ENCODE measurements around the gene CD2BP2. TPM values are rescaled to one million over a fixed set of nuclear protein-coding genes. Genes with fewer than 3 reads are reported as not detected.

The CD2BP2 gene
- total and polyA plus RNA-seq, 2 of the 13 experiments (the other 11 are each of a cell fraction or from before 2014, with no cell fraction given) = 24.9 to 54.6 TPM

DNA sequence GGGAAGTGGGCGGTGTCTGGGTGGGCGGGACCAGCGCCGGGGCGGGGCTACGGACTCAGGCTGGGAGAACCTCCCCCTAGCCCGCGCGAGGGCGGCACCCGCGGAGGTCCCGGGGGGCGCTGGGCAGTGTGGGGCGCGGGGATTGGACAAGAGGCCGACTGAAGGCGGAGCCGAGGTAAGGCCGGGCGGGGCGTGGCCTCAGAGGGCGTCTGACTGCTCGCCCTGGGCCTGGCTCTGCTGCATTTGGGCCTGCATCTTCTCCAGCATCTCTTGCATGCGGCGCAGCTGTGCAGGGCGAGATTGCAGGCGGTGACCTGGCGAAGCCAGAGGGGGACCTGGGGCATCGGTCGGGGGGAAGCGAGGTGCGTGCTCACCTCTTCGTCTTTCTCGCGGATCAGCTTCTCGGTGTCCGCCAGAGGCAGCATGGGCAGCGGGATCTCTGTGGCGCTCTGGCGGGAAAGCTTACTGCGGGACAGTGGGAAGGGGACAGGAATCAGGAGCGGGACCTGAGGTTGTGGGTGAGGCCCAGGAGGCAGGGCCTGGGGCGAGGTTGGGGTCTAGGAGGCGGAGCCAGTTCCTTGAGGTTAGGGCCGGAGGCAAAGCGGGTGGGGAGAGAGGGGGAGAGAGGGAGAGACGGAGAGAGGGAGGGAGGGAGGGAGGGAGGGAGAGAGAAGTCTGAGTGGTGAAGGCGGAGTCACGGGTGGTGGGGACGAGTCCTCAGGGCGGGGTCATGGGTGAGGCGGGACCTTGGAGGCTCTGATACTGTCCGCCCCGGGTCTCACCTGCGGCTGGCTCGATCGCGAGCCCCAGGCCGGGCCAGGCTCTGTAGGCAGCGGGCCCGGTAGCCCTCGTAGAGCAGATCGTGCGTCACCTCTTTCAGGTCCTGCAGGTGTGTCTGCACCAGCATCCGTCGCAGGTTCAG is 23.4 kb upstream of the CD2BP2 start (continued):
- TF ChIP-seq ZNF292 (CRISPR knock-in tag; IDR thresholded peaks at IDR 0.05; ENCODE audit: borderline replicate concordance, low read depth) (peak; percentile 82), NAIF1 (CRISPR knock-in tag; IDR thresholded peaks at IDR 0.05; ENCODE audit: borderline replicate concordance) (no peak), KLF13 (CRISPR knock-in tag; IDR thresholded peaks at IDR 0.05) (peak; percentile 51; the same call in 1 of the 2 replicates), SP4 (CRISPR knock-in tag; IDR thresholded peaks at IDR 0.05) (peak; percentile 97), ZNF44 (CRISPR knock-in tag; IDR thresholded peaks at IDR 0.05) (no peak; the same call in 1 of the 2 replicates), CREB1 (IDR thresholded peaks at IDR 0.05) (no peak), CREB1 (CRISPR knock-in tag; IDR thresholded peaks at IDR 0.05) (no peak), ZBTB14 (CRISPR knock-in tag; IDR thresholded peaks at IDR 0.05) (no peak; the same call in 1 of the 2 replicates), PHF21A (CRISPR knock-in tag; IDR thresholded peaks at IDR 0.05) (peak; percentile 71; the same call in 1 of the 2 replicates), ZNF12 (CRISPR knock-in tag; IDR thresholded peaks at IDR 0.05) (peak; percentile 85), TRAFD1 (CRISPR knock-in tag; IDR thresholded peaks at IDR 0.05; ENCODE audit: borderline replicate concordance) (no peak; the same call in 1 of the 2 replicates), ASH2L (IDR thresholded peaks at IDR 0.05; ENCODE audit: insufficient read length, low read depth, low read length) (peak; percentile 82), IKZF1 (IDR thresholded peaks at IDR 0.05) (no peak), ZFX (CRISPR knock-in tag; IDR thresholded peaks at IDR 0.05; ENCODE audit: low read depth) (peak; percentile 99), NCOA2 (CRISPR knock-in tag; IDR thresholded peaks at IDR 0.05) (peak; percentile 42), ZBTB49 (CRISPR knock-in tag; IDR thresholded peaks at IDR 0.05; ENCODE audit: borderline replicate concordance) (peak; percentile 78; the same call in 1 of the 2 replicates), PCBP2 (optimal IDR thresholded peaks at IDR 0.05; ENCODE audit: low read depth, low read length, poor library complexity, severe bottlenecking) (peak; percentile 71), HCFC1 (IDR thresholded peaks at IDR 0.05; ENCODE audit: low read depth, low read length) (no peak)
- TF ChIP-seq, protein P1, sequence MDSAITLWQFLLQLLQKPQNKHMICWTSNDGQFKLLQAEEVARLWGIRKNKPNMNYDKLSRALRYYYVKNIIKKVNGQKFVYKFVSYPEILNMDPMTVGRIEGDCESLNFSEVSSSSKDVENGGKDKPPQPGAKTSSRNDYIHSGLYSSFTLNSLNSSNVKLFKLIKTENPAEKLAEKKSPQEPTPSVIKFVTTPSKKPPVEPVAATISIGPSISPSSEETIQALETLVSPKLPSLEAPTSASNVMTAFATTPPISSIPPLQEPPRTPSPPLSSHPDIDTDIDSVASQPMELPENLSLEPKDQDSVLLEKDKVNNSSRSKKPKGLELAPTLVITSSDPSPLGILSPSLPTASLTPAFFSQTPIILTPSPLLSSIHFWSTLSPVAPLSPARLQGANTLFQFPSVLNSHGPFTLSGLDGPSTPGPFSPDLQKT (CRISPR knock-in tag; IDR thresholded peaks at IDR 0.05; ENCODE audit: borderline replicate concordance) = no peak
- TF ChIP-seq, protein P2, sequence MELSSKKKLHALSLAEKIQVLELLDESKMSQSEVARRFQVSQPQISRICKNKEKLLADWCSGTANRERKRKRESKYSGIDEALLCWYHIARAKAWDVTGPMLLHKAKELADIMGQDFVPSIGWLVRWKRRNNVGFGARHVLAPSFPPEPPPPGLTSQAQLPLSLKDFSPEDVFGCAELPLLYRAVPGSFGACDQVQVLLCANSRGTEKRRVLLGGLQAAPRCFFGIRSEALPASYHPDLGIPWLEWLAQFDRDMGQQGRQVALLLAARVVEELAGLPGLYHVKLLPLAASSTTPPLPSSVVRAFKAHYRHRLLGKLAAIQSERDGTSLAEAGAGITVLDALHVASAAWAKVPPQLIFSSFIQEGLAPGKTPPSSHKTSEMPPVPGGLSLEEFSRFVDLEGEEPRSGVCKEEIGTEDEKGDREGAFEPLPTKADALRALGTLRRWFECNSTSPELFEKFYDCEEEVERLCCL (CRISPR knock-in tag; IDR thresholded peaks at IDR 0.05; ENCODE audit: borderline replicate concordance) = no peak
